ENCODE measurements around the gene ERC2. TPM values are rescaled to one million over a fixed set of nuclear protein-coding genes. Genes with fewer than 3 reads are reported as not detected.
A peak's percentile ranks its signal among the peaks of the same experiment; 100 is the strongest.

ERC2 gene
- total and polyA plus RNA-seq, 8 donors = 1.2 to 4.8 (median 2.3) TPM

- DNase-seq = peak in 5 of 6 donors; percentile 35 to 78 (median 41)
- 1 to 3% methylated on average over 42 of the region's 42 CpGs for WGBS, 2 donors
- Histone ChIP-seq H3K4me1 (peaks cover 0 to 7% (median 0%) of the 10 kb centered on the region in 3 donors), H3K9me3 (no peaks in the 10 kb centered on the region), H3K4me3 (peak overlapping the region; percentile 4 to 48 (median 32)), H3K36me3 (no peaks in the 10 kb centered on the region), H3K27me3 (no peaks in the 10 kb centered on the region), H3K27ac (no peak overlapping the region)
- TF ChIP-seq CTCF (IDR thresholded peaks at IDR 0.05) = no peak
- intact Hi-C loops (cut with DNase I) = loop anchor here in 1 of 3 donors (10.0 kb wide), 2 partner anchors 264 to 414 kb away; no protein-coding TSS in a partner anchor
- FAIRE-seq = no peak
- peak in 3 of 4 donors; percentile 24 to 34 (median 34) for ATAC-seq
These were observed 987.1 kb downstream of the ERC2 start for GRCh38 chr3:55480911-55481743.

- WGBS, 2 donors = 74 to 81% methylated on average over 9 of the region's 9 CpGs
These were observed 990.7 kb downstream of the ERC2 start for GRCh38 chr3:55477306-55478303.

DNA sequence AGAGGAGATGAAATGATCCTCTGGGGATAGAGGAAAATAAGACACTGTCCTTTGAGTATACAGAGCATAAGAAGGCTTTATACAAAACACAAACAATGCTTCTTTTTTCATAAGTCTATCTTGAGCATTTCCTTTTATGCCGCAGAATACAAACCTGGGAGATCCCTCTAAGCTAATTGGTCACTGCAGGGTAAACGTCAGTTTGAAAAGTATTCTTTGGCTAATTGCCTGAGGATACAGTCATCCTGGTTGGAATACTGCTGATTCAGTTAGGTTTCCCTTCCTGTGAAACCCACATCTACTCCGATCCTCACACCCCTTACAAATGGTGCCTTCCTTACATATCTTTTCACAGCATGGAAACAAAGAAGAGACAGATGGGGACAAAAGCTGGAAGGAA, 991.8 kb downstream of the ERC2 start:
- Histone ChIP-seq H3K27ac (no peak overlapping the region), H3K4me3 (no peak overlapping the region), H3K4me1 (peaks cover 0 to 4% (median 0%) of the 10 kb centered on the region in 3 donors), H3K9me3 (no peaks in the 10 kb centered on the region), H3K27me3 (no peaks in the 10 kb centered on the region), H3K36me3 (no peaks in the 10 kb centered on the region)
- TF ChIP-seq CTCF (IDR thresholded peaks at IDR 0.05) = no peak
- WGBS, 2 donors = 79 to 88% methylated on average over 3 of the region's 3 CpGs
- FAIRE-seq (no peak), ATAC-seq (no peak), DNase-seq (no peak)
- intact Hi-C loops (cut with DNase I) = no loop called here

More at GRCh38 chr3:55477306-55478303, 990.7 kb downstream of the ERC2 start:
- Histone ChIP-seq H3K27me3 (no peaks in the 10 kb centered on the region), H3K27ac (no peak overlapping the region), H3K4me1 (peaks cover 0 to 7% (median 0%) of the 10 kb centered on the region in 3 donors), H3K9me3 (no peaks in the 10 kb centered on the region), H3K36me3 (no peaks in the 10 kb centered on the region), H3K4me3 (no peak overlapping the region)
- TF ChIP-seq CTCF (IDR thresholded peaks at IDR 0.05) = no peak
- no peak for DNase-seq
- intact Hi-C loops (cut with DNase I) = no loop called here
- ATAC-seq = no peak
- no peak for FAIRE-seq

DNA sequence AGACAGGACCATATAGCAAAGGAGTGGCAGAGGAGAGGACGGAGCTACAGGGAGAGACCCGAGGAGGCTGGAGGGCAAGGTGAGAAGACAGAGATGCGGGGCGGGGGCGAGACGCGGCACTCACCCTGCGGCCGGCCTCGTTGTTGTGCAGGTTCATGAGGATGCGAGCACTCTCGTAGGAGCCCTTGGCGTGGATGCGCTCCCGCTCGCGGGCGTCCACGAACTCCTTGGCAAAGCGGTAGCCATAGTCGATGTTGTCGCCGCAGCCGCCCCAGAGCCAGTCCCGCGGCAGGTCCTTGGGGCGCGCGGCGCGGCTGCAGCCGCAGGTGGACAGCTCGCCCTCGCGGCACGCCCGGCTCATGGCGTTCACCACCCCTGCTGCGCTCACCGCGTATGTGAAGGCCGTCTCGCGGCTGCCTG, 994.0 kb downstream of the ERC2 start:
- intact Hi-C loops (cut with DNase I) = no loop called here
- Histone ChIP-seq H3K4me1 (no peaks in the 10 kb centered on the region), H3K27ac (no peak overlapping the region), H3K27me3 (no peaks in the 10 kb centered on the region), H3K36me3 (peaks cover 0 to 9% (median 0%) of the 10 kb centered on the region in 3 donors), H3K9me3 (no peaks in the 10 kb centered on the region), H3K4me3 (no peak overlapping the region)
- FAIRE-seq (no peak), ATAC-seq (peak in 2 of 4 donors; percentile 43 to 64), DNase-seq (peak in 1 of 6 donors; percentile 70)
- no peak for TF ChIP-seq CTCF (IDR thresholded peaks at IDR 0.05)
- WGBS, 2 donors = 65 to 67% methylated on average over 33 to 44 of the region's 44 CpGs
